ENCODE measurements around the gene DOK7. TPM values are rescaled to one million over a fixed set of nuclear protein-coding genes. Genes with fewer than 3 reads are reported as not detected.

The DOK7 gene
- total and polyA plus RNA-seq, 4 experiments from 2014 or later: 0.10 TPM; not detected in 3

GRCh38 chr4:3445829-3446545 is 17.1 kb upstream of the DOK7 start:
- Histone ChIP-seq H3K27me3 (ENCODE audit: insufficient read depth, low read length) (no peaks in the 10 kb centered on the region), H3K36me3 (ENCODE audit: insufficient read depth, low read length) (no peaks in the 10 kb centered on the region), H3K4me3 (ENCODE audit: low read length in 2 of 2) (no peak overlapping the region), H3K4me1 (ENCODE audit: insufficient read depth, low read length) (no peaks in the 10 kb centered on the region), H3K9me3 (ENCODE audit: control insufficient read depth in 1 of 2, low read length in 2 of 2) (no peaks in the 10 kb centered on the region), H3K27ac (ENCODE audit: low read depth, low read length) (no peak overlapping the region)
- H3K27ac Mint-ChIP-seq: no peak overlapping the region
- no peak overlapping the region for H3K4me3 Mint-ChIP-seq
- intact Hi-C loops (cut with micrococcal nuclease): no loop called here
- H3K9me3 Mint-ChIP-seq: no peaks in the 10 kb centered on the region
- H3K36me3 Mint-ChIP-seq: no peaks in the 10 kb centered on the region
- CTCF ChIA-PET (ENCODE audit: partially characterized antibody): no interaction called here
- no peaks in the 10 kb centered on the region for H3K4me1 Mint-ChIP-seq
- DNase-seq: no peak
- H3K27me3 Mint-ChIP-seq: no peaks in the 10 kb centered on the region
- POLR2A ChIA-PET (ENCODE audit: partially characterized antibody): no interaction called here

- Mint-ChIP-seq H3K4me3 (no peak overlapping the region), H3K27ac (no peak overlapping the region), H3K36me3 (no peaks in the 10 kb centered on the region), H3K9me3 (no peaks in the 10 kb centered on the region), H3K27me3 (no peaks in the 10 kb centered on the region), H3K4me1 (no peaks in the 10 kb centered on the region)
- POLR2A ChIA-PET (ENCODE audit: partially characterized antibody): no interaction called here
- CTCF ChIA-PET (ENCODE audit: partially characterized antibody): no interaction called here
- H3K9me3 ChIP-seq (ENCODE audit: control insufficient read depth in 1 of 2, low read length in 2 of 2): no peaks in the 10 kb centered on the region
- H3K27ac ChIP-seq (ENCODE audit: low read depth, low read length): no peak overlapping the region
- no peak for DNase-seq
- intact Hi-C loops (cut with micrococcal nuclease): no loop called here
- no peaks in the 10 kb centered on the region for H3K4me1 ChIP-seq (ENCODE audit: insufficient read depth, low read length)
- no peak overlapping the region for H3K4me3 ChIP-seq (ENCODE audit: low read length in 2 of 2)
- no peaks in the 10 kb centered on the region for H3K27me3 ChIP-seq (ENCODE audit: insufficient read depth, low read length)
- no peaks in the 10 kb centered on the region for H3K36me3 ChIP-seq (ENCODE audit: insufficient read depth, low read length)
Observed at GRCh38 chr4:3446631-3447320, 16.3 kb upstream of the DOK7 start.

GRCh38 chr4:3447431-3448395 is 15.4 kb upstream of the DOK7 start:
- no peaks in the 10 kb centered on the region for H3K4me1 ChIP-seq (ENCODE audit: insufficient read depth, low read length)
- CTCF ChIA-PET (ENCODE audit: partially characterized antibody): no interaction called here
- no peaks in the 10 kb centered on the region for H3K4me1 Mint-ChIP-seq
- H3K4me3 Mint-ChIP-seq: no peak overlapping the region
- H3K4me3 ChIP-seq (ENCODE audit: low read length in 2 of 2): no peak overlapping the region
- H3K27ac Mint-ChIP-seq: no peak overlapping the region
- H3K27ac ChIP-seq (ENCODE audit: low read depth, low read length): no peak overlapping the region
- H3K27me3 ChIP-seq (ENCODE audit: insufficient read depth, low read length): no peaks in the 10 kb centered on the region
- POLR2A ChIA-PET (ENCODE audit: partially characterized antibody): no interaction called here
- H3K36me3 ChIP-seq (ENCODE audit: insufficient read depth, low read length): no peaks in the 10 kb centered on the region
- no peaks in the 10 kb centered on the region for H3K9me3 ChIP-seq (ENCODE audit: control insufficient read depth in 1 of 2, low read length in 2 of 2)
- no peaks in the 10 kb centered on the region for H3K27me3 Mint-ChIP-seq
- no peaks in the 10 kb centered on the region for H3K9me3 Mint-ChIP-seq
- no peak for DNase-seq
- intact Hi-C loops (cut with micrococcal nuclease): no loop called here
- H3K36me3 Mint-ChIP-seq: no peaks in the 10 kb centered on the region

- intact Hi-C loops (cut with micrococcal nuclease): no loop called here
- Mint-ChIP-seq H3K27ac (no peak overlapping the region), H3K4me3 (no peak overlapping the region), H3K27me3 (no peaks in the 10 kb centered on the region), H3K36me3 (no peaks in the 10 kb centered on the region), H3K9me3 (no peaks in the 10 kb centered on the region), H3K4me1 (no peaks in the 10 kb centered on the region)
- no peaks in the 10 kb centered on the region for H3K36me3 ChIP-seq (ENCODE audit: insufficient read depth, low read length)
- CTCF ChIA-PET (ENCODE audit: partially characterized antibody): no interaction called here
- H3K4me3 ChIP-seq (ENCODE audit: low read length in 2 of 2): no peak overlapping the region
- no peak overlapping the region for H3K27ac ChIP-seq (ENCODE audit: low read depth, low read length)
- POLR2A ChIA-PET (ENCODE audit: partially characterized antibody): no interaction called here
- DNase-seq: no peak
- no peaks in the 10 kb centered on the region for H3K27me3 ChIP-seq (ENCODE audit: insufficient read depth, low read length)
- H3K4me1 ChIP-seq (ENCODE audit: insufficient read depth, low read length): no peaks in the 10 kb centered on the region
- H3K9me3 ChIP-seq (ENCODE audit: control insufficient read depth in 1 of 2, low read length in 2 of 2): no peaks in the 10 kb centered on the region
Observed at GRCh38 chr4:3449047-3449573, 14.0 kb upstream of the DOK7 start.

GRCh38 chr4:3449574-3450534 is 13.3 kb upstream of the DOK7 start:
- Histone ChIP-seq H3K4me3 (ENCODE audit: low read length in 2 of 2) (no peak overlapping the region), H3K4me1 (ENCODE audit: insufficient read depth, low read length) (no peaks in the 10 kb centered on the region), H3K36me3 (ENCODE audit: insufficient read depth, low read length) (no peaks in the 10 kb centered on the region), H3K9me3 (ENCODE audit: control insufficient read depth in 1 of 2, low read length in 2 of 2) (no peaks in the 10 kb centered on the region), H3K27ac (ENCODE audit: low read depth, low read length) (no peak overlapping the region), H3K27me3 (ENCODE audit: insufficient read depth, low read length) (no peaks in the 10 kb centered on the region)
- ChIA-PET CTCF (ENCODE audit: partially characterized antibody) (interaction anchor here (0.6 kb wide), 1 partner anchor 460 kb away, joined by 4 read pairs; no protein-coding TSS in a partner anchor), POLR2A (ENCODE audit: partially characterized antibody) (no interaction called here)
- Mint-ChIP-seq H3K27me3 (no peaks in the 10 kb centered on the region), H3K36me3 (peaks cover 0 to 3% of the 10 kb centered on the region in 2 donors), H3K9me3 (peaks cover 0 to 5% (median 1%) of the 10 kb centered on the region in 8 donors), H3K27ac (no peak overlapping the region), H3K4me1 (no peaks in the 10 kb centered on the region), H3K4me3 (no peak overlapping the region)
- DNase-seq: no peak
- intact Hi-C loops (cut with micrococcal nuclease): no loop called here

GRCh38 chr4:3450643-3451042 is 12.5 kb upstream of the DOK7 start:
- Histone ChIP-seq H3K36me3 (ENCODE audit: insufficient read depth, low read length) (no peaks in the 10 kb centered on the region), H3K4me3 (ENCODE audit: low read length in 2 of 2) (no peak overlapping the region), H3K27me3 (ENCODE audit: insufficient read depth, low read length) (no peaks in the 10 kb centered on the region), H3K27ac (ENCODE audit: low read depth, low read length) (no peak overlapping the region), H3K4me1 (ENCODE audit: insufficient read depth, low read length) (no peaks in the 10 kb centered on the region), H3K9me3 (ENCODE audit: control insufficient read depth in 1 of 2, low read length in 2 of 2) (no peaks in the 10 kb centered on the region)
- H3K27ac Mint-ChIP-seq: no peak overlapping the region
- no peak for DNase-seq
- peak overlapping the region in 1 of 8 donors; percentile 41 for H3K4me3 Mint-ChIP-seq
- H3K36me3 Mint-ChIP-seq: peaks cover 0 to 6% of the 10 kb centered on the region in 2 donors
- intact Hi-C loops (cut with micrococcal nuclease): no loop called here
- CTCF ChIA-PET (ENCODE audit: partially characterized antibody): interaction anchor here (0.6 kb wide), 1 partner anchor 461 kb away, joined by 4 read pairs; no protein-coding TSS in a partner anchor
- H3K9me3 Mint-ChIP-seq: peaks cover 0 to 13% (median 9%) of the 10 kb centered on the region in 8 donors
- H3K27me3 Mint-ChIP-seq: peaks cover 0 to 4% of the 10 kb centered on the region in 2 donors
- no peaks in the 10 kb centered on the region for H3K4me1 Mint-ChIP-seq
- POLR2A ChIA-PET (ENCODE audit: partially characterized antibody): no interaction called here
